Adrenal gland (tissue), 12 donors: Measurements from ENCODE around the gene GLIPR2. TPM values are rescaled to one million over a fixed set of nuclear protein-coding genes. Genes with fewer than 3 reads are reported as not detected.
"Not testable (repeated sequence)": the region's sequence is repeated elsewhere in the genome, so short reads cannot be mapped to it uniquely, and the experiment has no call there.

Experiments
- DNase-seq, 7 donors: peaks; one replicate each; pipeline ENCODE4 v3.0.0-alpha.2; 2019 to 2020
- H3K27ac ChIP-seq, 5 donors: fragments of 200-600 bp; sonication (generic) in 4 of 5; 1 replicate in 3 of 5; 2 replicates in 2 of 5; pipeline versions ENCODE4 v1.5.1 to v1.8.0; 2016 to 2020; ENCODE audit warnings: mild to moderate bottlenecking in 1 of 5
- H3K27me3 ChIP-seq: fragments of 200-600 bp; 2 replicates; pipeline ENCODE4 v1.8.0; 2021
- H3K36me3 ChIP-seq, 2 donors: fragments of 200-600 bp; replicated peaks in 1 of 2; 1 replicate in 1 of 2; 2 replicates in 1 of 2; pipeline versions ENCODE4 v1.5.1 to v1.8.0; 2018 to 2022
- H3K4me1 ChIP-seq, 2 donors: fragments of 200-600 bp; replicated peaks in 1 of 2; 1 replicate in 1 of 2; 2 replicates in 1 of 2; pipeline versions ENCODE4 v1.5.1 to v1.8.0; 2018 to 2021
- H3K4me3 ChIP-seq, 4 donors: fragments of 200-600 bp; sonication (generic) in 3 of 4; one replicate each; pipeline ENCODE4 v1.5.1; 2016 to 2018
- H3K9me3 ChIP-seq, 3 donors: fragments of 200-600 bp; sonication (generic) in 1 of 3; replicated peaks in 1 of 3; 1 replicate in 2 of 3; 2 replicates in 1 of 3; pipeline versions ENCODE4 v1.5.1 to v1.8.0; 2016 to 2021
- POLR2A ChIP-seq, 2 donors: fragments of 450-650 bp; IDR thresholded peaks; one replicate each; pipeline ENCODE4 v1.6.1; 2017; ENCODE audit warnings: antibody characterized with exemption in 2 of 2, mild to moderate bottlenecking in 2 of 2, moderate library complexity in 1 of 2
- WGBS, 4 donors: extraction: QIAGEN DNeasy Blood & Tissue Kit in 2 of 4; methylation state at CpG; one replicate each; pipeline versions ENCODE4 v1.1.5 to v1.1.7; 2013 to 2017; 5-methylcytosine and 5-hydroxymethylcytosine counted together
- intact Hi-C, 2 donors: fragments of 100-400 bp; cut with DNase I; formaldehyde crosslinking; loops; one replicate each; pipeline versions ENCODE4 v1.14.1 to v1.15.0; 2022 to 2023
- polyA plus RNA-seq, 3 donors: library from polyadenylated mRNA; stranded (reverse); fragments of 200-250 nt in 2 of 3; fragments of 350-450 nt in 1 of 3; fragmentation: Illumina TruSeq in 1 of 3; extraction: RNeasy Lipid Tissue Mini Kit (QIAGEN cat#74804) in 1 of 3; gene quantifications; one replicate each; pipeline ENCODE4 v1.2.3, GENCODE V29; 2013 to 2014
- total RNA-seq, 9 donors: library from RNA; depleted of rRNA in 4 of 9; stranded (reverse); fragments of >200 nt in 4 of 9; fragments of 120-200 nt in 1 of 9; fragmentation: NEBNext Ultra II Directional in 1 of 9; extraction: Animal tissue kit (Norgen Biotek cat#: 25700) in 1 of 9; gene quantifications; one replicate each; pipeline versions ENCODE4 v1.1.0 to v1.2.4, GENCODE V29; 2013 to 2023
- TF ChIP-seq, protein P1 (sequence below), 6 experiments: fragments of 450-650 bp in 4 of 6; fragments of 200-600 bp in 2 of 6; sonication (generic) in 1 of 6; IDR thresholded peaks; 1 replicate in 5 of 6; 2 replicates in 1 of 6; pipeline versions ENCODE4 v1.5.1 to v1.8.0; 2016 to 2021; ENCODE audit warnings: antibody characterized with exemption in 6 of 6, mild to moderate bottlenecking in 2 of 6, moderate library complexity in 1 of 6
- donor health status: healthy with polysubstance abuse.
- donor health status: Bipolar disorder and iron deficiency.
- donor health status: DM: yes; HTN: yes; CAD: no.
- donor health status: DM: no; HTN: no; CAD: no.
- donor health status: DM: no; HTN: no; CAD: no.
- donor health status: DM: yes; HTN: yes; CAD: no.

The GLIPR2 gene
- total and polyA plus RNA-seq, 12 donors: 16.1 to 56.3 (median 33.5) TPM

DNA sequence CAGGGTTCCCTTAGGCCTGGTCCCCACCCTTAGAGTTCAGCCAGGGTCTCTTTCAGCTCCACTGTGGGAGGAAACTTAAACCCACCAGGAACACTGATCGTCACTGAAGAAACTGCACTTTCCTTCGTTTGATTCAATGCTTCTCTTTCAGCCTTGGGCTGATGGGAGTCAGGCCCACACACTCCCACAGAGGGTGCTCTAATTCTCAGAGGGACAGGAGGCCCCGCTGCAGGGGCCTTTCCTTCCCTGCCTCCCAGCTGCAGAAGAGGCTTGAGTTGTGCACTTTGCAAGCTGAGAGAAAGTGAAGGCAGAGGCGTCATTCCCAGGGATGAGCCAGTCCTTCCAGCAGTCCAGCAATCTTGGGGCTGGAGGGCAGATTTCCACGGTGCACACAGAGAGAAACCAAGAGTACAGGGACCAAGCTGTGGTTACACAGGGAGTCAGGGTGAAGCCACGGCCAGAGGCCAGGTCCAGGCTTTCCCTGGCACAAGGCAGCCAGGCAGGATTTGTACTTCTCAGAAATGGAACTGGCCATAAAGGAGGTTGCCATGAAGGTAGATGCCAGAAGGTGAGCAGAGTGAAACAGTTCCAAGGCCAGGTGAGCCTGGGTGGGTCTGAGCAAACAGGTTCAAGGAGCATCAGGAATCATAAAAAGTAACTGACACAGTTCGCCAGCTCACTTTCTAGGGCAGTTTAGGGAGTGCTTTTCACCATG, 10.4 kb upstream of the GLIPR2 start:
- no peak overlapping the region for H3K4me3 ChIP-seq
- 72 to 74% (median 73%) methylated on average over 6 to 7 of the region's 7 CpGs for WGBS, 4 donors
- H3K36me3 ChIP-seq: peaks cover 0 to 4% of the 10 kb centered on the region in 2 donors
- no peaks in the 10 kb centered on the region for H3K9me3 ChIP-seq
- H3K27ac ChIP-seq: no peak overlapping the region
- TF ChIP-seq, protein P1, sequence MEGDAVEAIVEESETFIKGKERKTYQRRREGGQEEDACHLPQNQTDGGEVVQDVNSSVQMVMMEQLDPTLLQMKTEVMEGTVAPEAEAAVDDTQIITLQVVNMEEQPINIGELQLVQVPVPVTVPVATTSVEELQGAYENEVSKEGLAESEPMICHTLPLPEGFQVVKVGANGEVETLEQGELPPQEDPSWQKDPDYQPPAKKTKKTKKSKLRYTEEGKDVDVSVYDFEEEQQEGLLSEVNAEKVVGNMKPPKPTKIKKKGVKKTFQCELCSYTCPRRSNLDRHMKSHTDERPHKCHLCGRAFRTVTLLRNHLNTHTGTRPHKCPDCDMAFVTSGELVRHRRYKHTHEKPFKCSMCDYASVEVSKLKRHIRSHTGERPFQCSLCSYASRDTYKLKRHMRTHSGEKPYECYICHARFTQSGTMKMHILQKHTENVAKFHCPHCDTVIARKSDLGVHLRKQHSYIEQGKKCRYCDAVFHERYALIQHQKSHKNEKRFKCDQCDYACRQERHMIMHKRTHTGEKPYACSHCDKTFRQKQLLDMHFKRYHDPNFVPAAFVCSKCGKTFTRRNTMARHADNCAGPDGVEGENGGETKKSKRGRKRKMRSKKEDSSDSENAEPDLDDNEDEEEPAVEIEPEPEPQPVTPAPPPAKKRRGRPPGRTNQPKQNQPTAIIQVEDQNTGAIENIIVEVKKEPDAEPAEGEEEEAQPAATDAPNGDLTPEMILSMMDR (IDR thresholded peaks at IDR 0.05): no peak
- TF ChIP-seq POLR2A (IDR thresholded peaks at IDR 0.05): no peak
- H3K27me3 ChIP-seq: no peaks in the 10 kb centered on the region
- intact Hi-C loops: no loop called here
- no peaks in the 10 kb centered on the region for H3K4me1 ChIP-seq
- peak in 1 of 7 donors; percentile 33 for DNase-seq

DNA sequence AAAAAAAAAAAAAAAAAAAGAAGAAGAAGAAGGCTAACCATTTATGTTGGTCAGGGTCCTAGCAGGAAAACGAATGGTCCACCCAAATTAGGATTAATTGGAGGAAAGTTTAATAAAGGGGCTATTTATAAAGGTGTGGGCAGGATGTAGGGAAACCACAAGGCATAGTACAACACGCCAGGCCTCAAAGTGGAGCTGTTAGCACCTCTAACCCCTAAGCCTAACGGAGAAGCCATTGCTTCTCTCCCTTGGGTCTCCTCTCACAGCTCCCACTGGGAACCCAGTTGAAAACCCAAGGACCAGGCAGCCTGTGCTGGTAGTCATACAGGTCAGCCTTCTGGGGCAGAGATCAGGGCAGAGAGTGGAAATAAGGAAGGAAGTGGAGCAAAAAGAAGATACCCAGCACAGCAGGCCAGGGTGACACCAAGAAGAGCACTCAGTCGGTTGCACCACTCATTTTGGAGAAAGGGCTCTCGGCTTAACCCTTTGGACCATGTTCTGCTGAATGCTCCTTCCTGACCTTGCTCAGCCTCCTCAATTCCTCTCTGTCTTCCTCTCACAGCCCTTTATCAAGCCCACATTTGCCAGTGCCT, 8.8 kb upstream of the GLIPR2 start:
- Histone ChIP-seq H3K27ac (peak overlapping the region in 1 of 5 donors; percentile 29), H3K4me3 (no peak overlapping the region), H3K4me1 (no peaks in the 10 kb centered on the region), H3K27me3 (no peaks in the 10 kb centered on the region), H3K36me3 (no peaks in the 10 kb centered on the region), H3K9me3 (no peaks in the 10 kb centered on the region)
- intact Hi-C loops: no loop called here
- 62 to 68% (median 67%) methylated on average over 5 of the region's 5 CpGs for WGBS, 4 donors
- peak in 1 of 7 donors; percentile 47 for DNase-seq
- no peak for TF ChIP-seq POLR2A (IDR thresholded peaks at IDR 0.05)
- TF ChIP-seq, protein P1 (IDR thresholded peaks at IDR 0.05): no peak

DNA sequence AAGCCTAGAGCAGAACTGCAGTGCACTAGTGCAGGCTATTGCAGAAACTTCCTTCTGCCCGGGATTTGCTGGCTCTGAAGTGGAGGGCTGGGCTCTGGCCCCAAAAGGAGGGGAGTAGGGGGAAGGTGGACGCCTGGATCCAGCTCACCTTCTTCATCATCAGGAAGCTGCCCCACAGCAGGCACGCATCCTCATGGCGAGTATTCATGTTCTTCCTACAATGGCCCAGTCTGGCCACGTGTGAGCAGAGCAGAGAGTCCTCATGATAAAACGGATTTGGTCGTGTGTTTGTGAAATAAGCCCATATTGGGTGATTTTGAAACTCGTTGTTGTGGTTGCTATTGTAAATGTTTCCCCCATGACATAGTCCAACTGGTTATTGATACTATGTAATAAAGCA, 8.2 kb upstream of the GLIPR2 start:
- H3K27ac ChIP-seq: peak overlapping the region in 1 of 5 donors; percentile 29
- H3K4me1 ChIP-seq: no peaks in the 10 kb centered on the region
- no peak overlapping the region for H3K4me3 ChIP-seq
- H3K9me3 ChIP-seq: no peaks in the 10 kb centered on the region
- intact Hi-C loops: no loop called here
- peak in 1 of 7 donors; percentile 24 for DNase-seq
- H3K27me3 ChIP-seq: no peaks in the 10 kb centered on the region
- WGBS, 4 donors: 66 to 74% (median 67%) methylated on average over 8 of the region's 8 CpGs
- TF ChIP-seq POLR2A (IDR thresholded peaks at IDR 0.05): no peak
- TF ChIP-seq, protein P1 (IDR thresholded peaks at IDR 0.05): no peak
- no peaks in the 10 kb centered on the region for H3K36me3 ChIP-seq

DNA sequence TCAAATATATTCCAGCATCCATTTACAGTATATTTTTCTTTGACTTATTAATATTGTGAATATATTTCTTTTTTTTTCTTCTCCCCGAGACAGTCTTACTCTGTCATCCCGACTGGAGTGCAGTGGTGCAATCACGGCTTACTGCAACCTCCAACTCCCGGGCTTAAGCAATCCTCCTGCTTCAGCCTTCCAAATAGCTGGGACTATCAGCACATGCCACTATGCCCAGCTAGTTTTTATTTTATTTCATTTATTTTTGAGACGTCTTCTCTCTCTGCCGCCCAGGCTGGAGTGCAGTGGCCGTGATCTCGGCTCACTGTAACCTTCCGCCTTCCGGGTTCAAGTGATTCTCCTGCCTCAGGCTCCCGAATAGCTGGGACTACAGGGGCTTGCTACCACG, 7.4 kb upstream of the GLIPR2 start:
- Histone ChIP-seq H3K36me3 (no peaks in the 10 kb centered on the region), H3K4me3 (no peak overlapping the region), H3K9me3 (no peaks in the 10 kb centered on the region), H3K27ac (no peak overlapping the region), H3K27me3 (no peaks in the 10 kb centered on the region), H3K4me1 (no peaks in the 10 kb centered on the region)
- intact Hi-C loops: no loop called here
- TF ChIP-seq POLR2A (IDR thresholded peaks at IDR 0.05): no peak
- TF ChIP-seq, protein P1 (IDR thresholded peaks at IDR 0.05): no peak
- WGBS, 4 donors: 82 to 90% (median 88%) methylated on average over 12 of the region's 12 CpGs
- peak in 1 of 7 donors; percentile 41 for DNase-seq

DNA sequence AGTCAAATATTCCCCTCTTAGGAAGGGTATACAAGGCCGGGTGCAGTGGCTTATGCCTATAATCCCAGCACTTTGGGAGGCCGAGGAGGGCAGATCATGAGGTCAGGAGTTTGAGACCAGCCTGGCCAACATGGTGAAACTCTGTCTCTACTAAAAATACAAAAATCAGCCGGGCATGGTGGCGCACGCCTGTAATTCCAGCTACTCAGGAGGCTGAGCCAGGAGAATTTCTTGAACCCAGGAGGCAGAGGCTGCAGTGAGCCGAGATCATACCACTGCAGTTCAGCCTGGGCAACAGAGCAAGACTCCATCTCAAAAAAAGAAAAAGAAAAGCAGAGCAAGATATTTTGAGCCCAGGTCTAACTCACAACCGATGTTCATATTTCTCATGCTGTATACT, 4.9 kb upstream of the GLIPR2 start:
- H3K4me1 ChIP-seq, H3K9me3 ChIP-seq, H3K27me3 ChIP-seq, H3K36me3 ChIP-seq, DNase-seq, intact Hi-C loops, H3K4me3 ChIP-seq, H3K27ac ChIP-seq: not testable (repeated sequence)
- 89 to 93% (median 92%) methylated on average over 5 to 7 of the region's 7 CpGs for WGBS, 4 donors
